HG03064 (cell line): ENCODE results near the gene STEAP3.

Experiments used
- ATAC-seq: cut with Tn5 transposase; IDR thresholded peaks from one replicate; pipeline ENCODE4 v1.9.1; 2021; ENCODE audit warnings: low read depth; ENCODE audit not compliant: unreplicated experiment

The STEAP3 gene, protein sequence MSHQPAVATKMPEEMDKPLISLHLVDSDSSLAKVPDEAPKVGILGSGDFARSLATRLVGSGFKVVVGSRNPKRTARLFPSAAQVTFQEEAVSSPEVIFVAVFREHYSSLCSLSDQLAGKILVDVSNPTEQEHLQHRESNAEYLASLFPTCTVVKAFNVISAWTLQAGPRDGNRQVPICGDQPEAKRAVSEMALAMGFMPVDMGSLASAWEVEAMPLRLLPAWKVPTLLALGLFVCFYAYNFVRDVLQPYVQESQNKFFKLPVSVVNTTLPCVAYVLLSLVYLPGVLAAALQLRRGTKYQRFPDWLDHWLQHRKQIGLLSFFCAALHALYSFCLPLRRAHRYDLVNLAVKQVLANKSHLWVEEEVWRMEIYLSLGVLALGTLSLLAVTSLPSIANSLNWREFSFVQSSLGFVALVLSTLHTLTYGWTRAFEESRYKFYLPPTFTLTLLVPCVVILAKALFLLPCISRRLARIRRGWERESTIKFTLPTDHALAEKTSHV

DNA sequence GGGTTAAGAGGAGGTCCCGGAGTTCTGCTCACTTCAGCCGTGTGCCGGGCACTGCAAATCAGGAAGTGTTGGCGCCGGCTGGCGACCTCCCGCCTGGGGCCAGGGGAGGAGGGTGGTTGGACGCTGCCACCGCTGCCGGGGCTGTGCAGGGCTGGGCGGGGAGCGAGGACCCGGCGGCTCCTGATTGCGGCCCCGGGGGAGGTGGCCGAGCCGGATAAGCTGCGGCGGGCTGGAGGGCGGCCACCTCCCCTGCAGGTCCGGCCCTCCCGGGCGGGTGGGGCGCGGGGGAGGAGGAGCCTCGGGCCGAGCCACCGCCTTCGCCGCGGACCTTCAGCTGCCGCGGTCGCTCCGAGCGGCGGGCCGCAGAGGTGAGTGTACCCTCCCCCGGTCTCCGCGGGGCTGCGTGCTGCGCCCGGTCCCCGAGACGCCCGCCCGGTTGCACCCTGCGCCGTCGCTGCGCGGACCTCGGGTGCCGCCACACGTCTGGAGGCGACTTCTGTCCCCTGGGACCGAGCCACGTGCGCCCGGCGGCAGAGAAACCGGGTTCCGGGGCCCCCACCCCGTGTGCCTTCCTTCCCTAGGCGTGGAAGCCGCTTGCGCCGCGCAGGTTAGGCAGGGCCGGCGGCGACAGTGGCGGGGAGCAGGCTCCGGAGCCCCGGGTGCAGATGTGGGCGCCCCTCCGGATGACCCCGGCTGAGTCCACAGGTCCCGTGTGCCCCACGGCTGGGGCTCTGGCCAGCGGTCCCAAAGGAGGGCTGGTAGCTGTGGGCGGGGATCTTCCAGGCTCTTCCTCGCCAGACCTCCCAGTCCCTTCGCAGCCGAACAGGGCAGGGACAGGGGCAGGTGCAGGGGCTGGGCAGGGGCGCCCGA is at the start of gene STEAP3:
Gene STEAP3, plus strand, starts transcription at position 314 of the 870 bp plus-strand sequence. CDS start 7,179 bp downstream, outside the sequence.
- peak; percentile 78 for ATAC-seq

DNA sequence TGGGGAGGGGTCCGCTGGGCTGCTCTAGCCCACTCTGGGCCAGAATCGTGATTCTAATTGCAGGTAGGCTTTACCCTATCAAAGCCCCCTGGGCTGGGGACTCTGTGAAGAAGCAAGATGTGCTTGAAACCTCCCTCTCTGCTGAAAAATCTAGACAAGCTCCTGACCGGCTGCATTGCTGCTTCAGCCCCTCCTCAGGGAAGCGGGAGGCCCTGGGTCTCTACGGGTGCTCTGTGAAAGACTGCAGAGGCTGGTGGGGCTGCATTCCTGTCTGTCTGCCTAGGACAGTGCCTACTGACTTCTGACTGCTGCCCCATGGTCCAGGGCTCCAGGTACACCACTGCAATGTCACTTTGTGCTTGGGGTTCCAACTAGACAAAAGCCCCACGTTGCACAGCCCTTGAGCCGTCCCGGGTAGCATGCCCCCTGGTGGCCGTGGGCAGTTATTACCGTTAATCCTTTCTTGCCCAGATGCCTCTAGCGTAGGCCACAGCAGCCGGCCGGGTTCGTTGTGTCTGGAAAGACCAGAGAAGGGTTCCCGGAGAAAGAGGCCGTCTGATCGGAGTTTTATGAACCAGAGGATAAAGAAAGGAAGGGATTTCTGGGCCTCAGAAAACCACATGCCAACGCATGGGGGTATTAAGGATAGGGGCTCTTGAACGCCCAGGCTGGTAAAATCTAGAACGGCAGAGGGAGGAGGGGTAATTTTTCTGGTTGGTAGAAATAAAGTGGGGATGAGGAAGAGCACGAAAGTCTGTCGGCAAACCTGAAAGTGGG is 49.2 kb upstream of the STEAP3 start:
- no peak for ATAC-seq

DNA sequence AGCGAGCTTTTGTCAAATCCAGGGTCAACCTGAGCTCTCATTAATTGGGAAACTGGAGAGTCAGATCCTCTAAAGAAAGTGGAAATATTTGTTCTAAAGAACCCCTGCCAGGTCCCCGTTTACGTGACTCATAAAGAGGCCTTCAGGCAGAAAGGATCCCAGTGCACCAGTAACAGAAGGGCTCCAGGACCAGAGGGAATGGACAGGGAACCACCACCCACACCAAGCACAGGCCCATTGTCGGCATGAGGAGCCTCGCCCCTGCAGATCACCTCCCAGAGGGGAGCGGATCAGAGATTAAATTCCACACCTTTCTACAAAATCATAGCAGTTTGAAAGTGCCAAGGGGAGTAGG is 48.7 kb upstream of the STEAP3 start:
- ATAC-seq, result no peak

DNA sequence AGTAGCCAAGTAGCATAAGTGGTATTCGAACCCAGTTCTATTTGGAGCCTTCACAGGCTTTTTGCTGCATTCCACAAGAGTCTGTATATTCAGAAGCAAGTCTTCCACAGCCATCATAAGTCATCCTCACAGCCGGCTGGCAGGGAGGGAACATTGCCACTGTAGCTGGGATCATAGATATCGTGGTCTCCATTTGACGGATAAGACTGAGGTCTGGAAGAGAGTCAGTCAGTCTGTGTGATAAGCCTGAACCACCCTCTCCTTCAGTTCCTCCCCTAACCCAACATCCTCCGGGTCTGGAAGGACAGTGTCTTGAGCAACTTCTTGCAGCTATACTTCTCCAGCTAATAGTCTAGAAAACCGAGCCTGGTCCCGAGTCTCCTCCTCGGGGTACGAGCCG is 48.1 kb upstream of the STEAP3 start:
- no peak for ATAC-seq

DNA sequence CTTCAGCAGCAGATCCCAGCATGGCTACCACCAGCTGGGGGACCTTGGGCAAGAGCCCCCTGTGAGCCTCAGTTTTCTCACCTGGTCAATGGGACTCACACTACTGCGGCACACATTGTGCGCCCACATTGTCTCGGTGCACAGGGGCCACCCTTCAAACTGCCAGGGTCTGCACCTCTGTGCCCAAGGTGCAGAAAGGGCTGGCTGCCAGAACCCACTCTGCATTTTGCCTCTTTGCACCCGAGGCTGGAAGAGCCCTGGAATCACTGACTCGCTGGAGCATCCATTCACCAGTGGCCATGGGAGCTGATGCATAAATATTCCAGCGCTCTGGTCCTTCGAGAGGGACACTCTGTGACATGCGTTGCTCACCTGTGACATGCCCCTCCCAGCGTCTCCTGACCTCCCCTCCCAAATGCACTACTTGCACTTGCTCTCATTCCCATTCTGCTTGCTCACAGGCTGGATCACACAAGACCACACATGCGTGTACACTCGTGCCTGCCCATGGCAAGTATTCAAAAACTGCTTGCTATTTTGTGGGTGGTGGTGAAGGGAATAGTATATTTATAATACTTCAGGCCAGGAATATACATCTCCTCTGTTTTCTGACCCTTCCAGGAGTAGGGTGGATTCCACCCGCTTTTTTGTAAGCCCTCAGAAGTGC is 46.3 kb upstream of the STEAP3 start:
- no peak for ATAC-seq

DNA sequence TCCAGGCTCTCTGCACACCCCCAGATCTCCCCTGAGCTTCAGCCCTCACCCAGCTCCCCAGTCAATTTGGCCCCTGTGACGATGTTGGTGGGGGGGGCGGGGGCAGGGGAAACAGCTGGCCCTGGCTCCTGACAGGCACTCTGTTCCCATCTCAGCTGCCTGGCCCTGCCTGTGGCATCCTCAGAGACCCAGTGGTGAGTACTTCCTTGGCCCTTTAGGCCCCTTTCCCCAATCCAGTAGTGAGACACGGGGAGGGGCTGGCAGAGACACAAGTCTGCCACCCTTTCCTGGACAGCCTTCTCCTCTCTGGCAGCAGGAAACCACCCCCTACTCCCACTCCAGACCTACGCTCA is 45.8 kb upstream of the STEAP3 start:
- ATAC-seq, result no peak

DNA sequence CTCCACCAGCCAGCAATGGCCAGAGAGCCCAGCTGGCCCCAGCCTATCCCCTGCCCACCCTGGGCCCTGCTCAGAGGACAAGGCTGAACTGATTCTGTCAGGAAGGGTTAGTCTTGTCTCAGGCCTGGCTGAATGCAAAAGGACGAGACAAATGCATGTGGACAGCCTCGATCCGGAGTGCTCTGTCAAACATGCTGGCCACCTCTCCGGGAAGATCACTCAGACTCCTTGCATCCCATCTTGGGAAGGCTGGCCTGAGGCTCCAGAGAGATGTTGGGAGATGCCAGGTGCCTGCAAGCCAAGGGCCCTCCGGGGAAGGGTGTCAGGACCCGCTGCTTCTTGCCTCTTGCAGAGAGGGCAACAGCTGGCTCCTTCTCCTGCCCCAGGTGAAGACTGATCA is 44.9 kb upstream of the STEAP3 start:
- ATAC-seq, result no peak

DNA sequence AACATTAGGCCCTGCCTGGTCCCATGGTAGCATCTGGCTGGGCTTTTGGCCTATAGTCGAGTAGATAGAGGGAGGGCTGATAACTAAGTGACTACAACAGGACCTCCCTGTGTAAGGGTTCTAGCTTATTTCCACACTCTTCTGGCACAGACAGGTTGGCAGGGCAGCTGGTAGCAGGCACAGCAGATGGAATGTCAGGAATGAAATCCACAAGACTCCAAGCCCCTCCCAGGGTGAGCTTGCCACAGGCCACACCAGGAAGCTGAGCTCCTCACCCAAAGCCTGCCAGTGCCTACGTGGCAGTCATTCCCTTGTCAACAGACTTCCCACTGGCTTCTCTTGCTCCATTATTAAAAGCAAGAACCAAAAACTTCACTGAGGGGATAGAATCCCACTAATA is 44.4 kb upstream of the STEAP3 start:
- ATAC-seq, result no peak

DNA sequence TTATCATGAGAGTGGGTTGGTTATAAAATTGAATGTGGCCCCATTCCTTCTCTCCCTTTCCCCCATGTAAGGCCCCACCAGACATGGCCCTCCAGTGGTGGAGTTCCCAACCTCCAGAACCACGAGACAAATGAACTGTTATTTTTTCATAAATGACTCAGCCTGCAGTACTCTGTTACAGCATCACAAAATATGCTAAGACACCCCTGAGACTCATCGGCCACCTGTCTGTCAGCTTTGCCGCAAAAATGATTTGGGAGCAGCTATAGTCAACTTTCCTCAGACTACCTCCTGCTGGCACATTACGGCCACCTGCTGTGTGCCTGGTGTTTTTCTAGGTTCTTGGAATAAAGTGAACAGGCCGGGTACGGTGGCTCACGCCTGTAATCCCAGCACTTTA is 43.6 kb upstream of the STEAP3 start:
- ATAC-seq, result no peak

DNA sequence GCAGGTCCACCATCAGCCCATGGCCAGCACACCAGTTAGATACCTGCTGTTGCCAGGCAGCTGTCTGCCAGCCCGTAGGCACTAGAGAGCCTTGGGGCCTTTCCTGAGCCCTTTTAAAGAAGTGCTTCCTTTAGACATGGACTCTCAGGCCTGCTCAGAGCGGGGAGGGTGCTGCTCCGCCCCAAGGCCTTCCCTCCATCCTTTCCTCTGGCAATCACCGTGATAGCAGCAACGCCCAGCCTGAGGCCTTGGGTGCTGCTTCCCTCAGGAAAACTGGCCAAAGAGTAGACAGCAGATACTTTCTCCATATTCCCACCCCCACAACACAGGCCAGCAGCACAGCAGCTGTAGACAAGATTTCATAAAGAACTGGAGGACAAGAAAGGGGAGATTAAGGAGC is 42.7 kb upstream of the STEAP3 start:
- no peak for ATAC-seq

DNA sequence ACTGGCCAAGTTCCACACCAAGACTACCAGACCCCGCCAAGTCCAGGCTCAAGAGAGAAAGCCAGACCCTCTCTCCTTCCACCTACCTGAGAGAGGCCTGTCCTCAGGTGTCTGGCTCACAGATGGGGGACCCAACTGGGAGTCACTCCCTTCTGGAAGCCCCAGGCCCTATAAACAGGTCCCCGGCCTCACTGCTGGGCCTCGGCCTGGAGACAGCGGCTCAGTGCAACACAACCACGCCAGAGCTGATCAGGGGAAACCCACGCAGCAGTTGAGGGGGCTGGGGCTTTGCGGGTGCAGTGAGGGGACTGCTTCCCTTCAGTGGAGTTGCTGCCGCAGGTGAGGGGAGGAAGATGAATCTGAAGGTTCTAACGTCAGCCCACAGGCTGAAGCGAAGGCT is 42.2 kb upstream of the STEAP3 start:
- no peak for ATAC-seq

DNA sequence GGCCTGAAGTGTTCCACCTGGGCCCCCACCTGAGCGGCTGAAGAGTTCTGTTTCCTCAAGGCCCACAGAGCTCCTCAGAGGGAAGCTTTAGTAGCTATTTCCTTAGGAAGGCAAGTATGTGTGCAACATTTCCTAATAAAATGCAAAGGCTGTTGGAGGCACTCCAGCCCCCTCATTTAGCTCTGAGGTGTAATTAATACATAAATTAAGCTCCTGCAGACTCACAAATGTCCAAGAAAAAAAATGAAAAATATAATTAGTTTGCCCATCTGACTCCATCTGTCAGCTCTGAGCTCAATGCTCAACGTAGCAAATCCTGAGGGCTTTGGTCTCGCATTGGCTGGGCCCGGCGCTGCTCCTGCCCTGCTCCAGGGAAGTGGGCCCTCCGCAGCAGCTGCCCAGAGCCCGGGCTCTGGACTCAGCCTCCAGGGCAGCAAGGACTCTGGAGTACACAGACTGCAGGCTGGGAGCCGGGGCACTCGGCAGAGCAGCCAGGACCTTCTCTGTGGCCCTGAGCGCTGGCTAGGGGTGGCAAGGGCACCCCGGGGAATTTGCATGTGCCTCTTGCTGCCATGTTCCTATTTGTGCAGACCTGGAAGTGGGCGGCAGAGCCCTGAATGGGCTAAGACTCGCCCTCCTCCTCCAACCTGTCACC is 41.7 kb upstream of the STEAP3 start:
- ATAC-seq, result no peak

DNA sequence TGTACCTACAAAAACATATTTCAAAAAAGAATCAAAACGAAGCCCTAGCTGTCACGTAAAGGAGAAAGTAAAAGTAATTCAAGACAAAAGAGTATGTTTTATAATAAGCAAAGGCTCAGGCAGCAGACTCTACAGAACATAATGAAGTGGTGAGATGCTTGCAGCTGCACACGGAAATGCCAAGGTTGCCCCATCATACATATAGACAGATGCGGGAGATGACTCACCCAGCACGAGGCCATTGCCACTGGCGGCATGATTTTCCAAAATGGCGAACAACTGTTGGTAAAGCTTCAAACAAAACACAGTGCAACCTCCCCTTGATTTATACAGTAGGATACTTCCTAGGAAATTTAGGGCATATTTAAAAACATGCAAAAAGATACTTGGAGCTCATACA is 39.1 kb upstream of the STEAP3 start:
- ATAC-seq, result no peak

DNA sequence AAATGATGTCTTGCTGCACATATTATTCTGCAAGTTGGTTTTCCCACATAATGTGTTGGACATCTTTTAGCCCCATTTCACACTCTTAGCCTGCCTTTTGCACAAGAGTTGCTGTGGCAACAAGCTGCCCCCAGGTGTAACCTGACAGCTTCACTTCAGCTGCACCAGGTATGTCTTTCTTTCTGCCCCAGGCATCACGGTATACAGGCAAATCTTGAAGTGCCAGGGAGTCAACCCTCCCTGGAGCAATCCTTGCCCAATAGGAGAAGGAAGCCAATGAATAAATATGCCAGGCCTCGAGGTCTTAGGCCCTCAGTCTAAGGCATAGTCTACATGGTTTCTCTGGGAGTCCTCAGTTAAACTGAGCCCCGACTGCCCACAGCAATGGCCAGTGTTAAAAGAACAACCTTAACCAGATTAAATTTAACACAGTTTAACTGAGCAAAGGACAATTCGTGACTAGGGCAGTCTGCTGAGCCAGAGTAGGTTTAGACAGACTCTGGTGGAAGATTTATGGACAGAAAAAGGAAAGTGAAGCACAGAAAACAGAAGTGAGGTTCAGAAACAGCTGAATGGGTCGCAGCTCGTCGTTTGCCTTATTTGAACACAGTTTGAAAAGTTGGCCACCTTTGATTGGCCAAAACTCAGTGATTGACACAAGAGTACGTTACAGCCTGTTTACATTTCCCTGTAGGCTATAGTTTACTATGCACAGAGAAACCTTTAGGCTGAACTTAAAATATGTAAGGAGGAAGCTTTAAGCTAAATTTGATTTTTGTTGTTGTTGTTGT is 33.1 kb upstream of the STEAP3 start:
- ATAC-seq, result no peak

DNA sequence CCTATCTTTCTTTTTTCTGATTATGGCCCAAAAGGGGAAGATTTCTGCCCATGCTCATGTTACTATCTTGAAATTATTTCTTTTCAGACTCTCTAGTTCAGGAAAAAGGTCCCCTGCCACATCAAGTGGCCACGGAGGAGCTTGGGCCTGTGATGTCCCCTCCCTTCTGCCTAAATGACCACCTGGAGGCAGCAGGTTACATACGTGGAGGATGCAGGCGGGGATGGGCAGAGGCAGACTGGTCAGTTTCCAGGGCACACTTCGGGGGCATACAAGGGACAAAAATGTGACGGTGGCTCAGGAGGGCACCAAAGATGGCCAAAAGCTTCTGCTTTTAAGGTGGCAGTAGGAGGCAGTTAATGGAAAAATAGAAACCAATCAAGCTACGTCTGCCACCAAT is 30.7 kb upstream of the STEAP3 start:
- no peak for ATAC-seq

DNA sequence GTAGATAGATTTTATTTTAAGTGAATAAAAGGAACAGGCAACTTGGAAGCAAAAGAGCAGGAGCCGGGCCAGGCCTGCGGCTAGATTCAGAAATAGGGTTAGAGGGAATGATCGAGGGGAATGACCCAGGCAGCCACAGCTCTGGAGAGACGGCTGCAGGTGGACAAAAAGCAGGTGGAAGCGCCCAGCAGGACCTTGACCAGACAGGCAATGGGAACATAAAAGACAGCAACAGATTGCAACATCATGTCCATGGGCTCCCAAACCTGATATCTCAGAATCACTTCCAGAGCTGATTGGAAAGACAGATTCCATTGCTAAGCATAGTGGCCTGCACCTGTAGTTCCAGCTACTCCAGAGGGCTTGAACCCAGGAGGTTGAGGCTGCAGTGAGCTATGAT is 28.6 kb upstream of the STEAP3 start:
- ATAC-seq, result no peak

DNA sequence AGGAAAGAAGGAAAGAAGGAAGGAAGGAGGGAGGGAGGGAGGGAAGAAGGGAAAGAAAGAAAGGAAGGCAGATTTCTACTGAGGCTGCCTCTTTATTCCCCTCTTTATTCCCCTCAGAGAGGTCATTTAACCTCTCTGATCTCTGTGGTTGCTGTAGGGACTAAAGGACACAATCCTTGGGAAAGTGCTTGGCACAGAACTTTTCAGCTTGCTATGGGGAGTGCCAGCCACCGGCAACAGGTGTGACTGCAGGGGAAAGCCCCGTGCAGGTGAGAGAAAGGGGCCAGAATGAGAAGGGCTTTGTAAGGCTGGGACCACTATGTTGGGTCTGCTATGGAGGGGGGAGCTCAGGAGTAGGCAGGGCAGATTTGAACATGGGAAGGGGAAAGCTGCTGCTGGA is 27.7 kb upstream of the STEAP3 start:
- no peak for ATAC-seq

DNA sequence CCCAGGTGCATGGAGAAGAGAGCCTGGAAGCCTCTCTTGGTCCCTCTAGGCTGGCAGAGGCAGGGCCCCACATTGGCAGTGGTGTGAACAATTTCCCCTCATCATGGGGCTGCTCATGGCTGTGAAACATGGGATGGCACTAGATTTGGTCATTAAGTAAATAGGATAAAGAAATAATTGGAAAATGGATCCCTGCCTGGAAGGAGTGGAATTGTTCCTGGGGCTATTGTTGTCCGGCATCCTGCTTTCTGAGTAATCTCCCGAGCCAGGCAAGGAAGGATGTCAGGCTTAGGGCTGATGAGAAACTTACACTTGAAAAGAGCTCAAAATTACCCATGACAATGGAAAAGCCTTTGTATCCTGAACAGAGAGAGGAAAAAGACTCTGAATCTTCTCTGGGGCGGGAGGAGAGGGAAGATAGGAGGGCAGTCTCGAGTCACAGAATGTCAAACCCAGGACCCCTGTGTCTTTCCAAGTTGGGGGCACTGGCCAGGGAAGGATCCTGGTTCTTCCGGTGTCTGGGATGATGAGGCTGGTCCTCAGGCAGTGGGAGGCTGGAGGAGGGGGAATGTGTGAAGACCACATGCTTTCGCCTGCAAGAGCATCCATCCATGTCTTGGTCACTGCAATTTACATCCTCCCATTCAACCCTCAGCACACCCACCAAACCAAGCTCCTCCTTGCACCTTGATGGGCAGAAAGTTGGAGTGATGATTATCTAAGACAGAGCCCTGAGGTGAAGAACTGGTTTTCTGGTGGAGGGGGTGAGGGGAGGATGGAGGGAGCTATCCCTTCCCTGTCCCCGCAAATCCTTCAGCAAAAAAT is 27.1 kb upstream of the STEAP3 start:
- ATAC-seq, result no peak

DNA sequence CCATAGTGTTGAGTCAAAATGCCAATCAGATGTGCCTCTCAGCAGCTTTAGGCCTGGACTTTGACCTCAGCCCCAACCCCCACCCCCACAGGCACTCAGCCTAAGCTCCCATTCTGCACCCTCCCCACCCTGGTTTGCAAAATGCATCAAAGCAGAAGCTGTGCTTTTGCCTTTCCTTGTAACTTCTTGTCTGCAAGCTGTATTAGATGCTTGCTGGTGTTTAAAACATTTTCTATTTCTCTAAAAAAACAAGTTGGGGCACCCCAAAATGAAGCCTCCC is 26.6 kb upstream of the STEAP3 start:
- ATAC-seq, result no peak
